ENCODE measurements around the gene HMCN1.

Gene HMCN1

GRCh38 chr1:185696422-185697150, 37.6 kb upstream of the HMCN1 start:
- no peak for DNase-seq (ENCODE audit: low read depth, low spot score)
- no peak overlapping the region for H3K4me3 ChIP-seq (ENCODE audit: insufficient read length, low read depth)
- H3K9me3 ChIP-seq (ENCODE audit: insufficient read depth, low read length): no peaks in the 10 kb centered on the region

GRCh38 chr1:185699874-185700273, 34.3 kb upstream of the HMCN1 start:
- no peaks in the 10 kb centered on the region for H3K9me3 ChIP-seq (ENCODE audit: insufficient read depth, low read length)
- no peaks in the 10 kb centered on the region for H3K4me1 ChIP-seq (ENCODE audit: insufficient read depth, insufficient read length)
- H3K4me3 ChIP-seq (ENCODE audit: insufficient read length, low read depth): no peak overlapping the region
- H3K36me3 ChIP-seq (ENCODE audit: insufficient read depth, insufficient read length, low read length): no peaks in the 10 kb centered on the region
- TF ChIP-seq SUZ12 (IDR thresholded peaks at IDR 0.05; ENCODE audit: extremely low read depth, insufficient read depth, insufficient read length) (no peak), ZNF274 (IDR thresholded peaks at IDR 0.05; ENCODE audit: low read depth, low read length) (no peak; the same call in 1 of the 2 replicates)
- DNase-seq (ENCODE audit: low read depth, low spot score): peak; percentile 70
- H3K27me3 ChIP-seq (ENCODE audit: insufficient read depth, insufficient read length): no peaks in the 10 kb centered on the region
- H3K9ac ChIP-seq (ENCODE audit: insufficient read length, low read depth): no peak overlapping the region

More at GRCh38 chr1:185696422-185697150, 37.6 kb upstream of the HMCN1 start:
- no peak for TF ChIP-seq YY1 (IDR thresholded peaks at IDR 0.05; ENCODE audit: insufficient read depth, insufficient read length)
- no peak for TF ChIP-seq SUZ12 (IDR thresholded peaks at IDR 0.05; ENCODE audit: extremely low read depth, insufficient read depth, insufficient read length)
- TF ChIP-seq ZNF274 (IDR thresholded peaks at IDR 0.05; ENCODE audit: low read depth, low read length): no peak
- H3K36me3 ChIP-seq (ENCODE audit: insufficient read depth, insufficient read length, low read length): no peaks in the 10 kb centered on the region
- no peaks in the 10 kb centered on the region for H3K4me1 ChIP-seq (ENCODE audit: insufficient read depth, insufficient read length)
- no peaks in the 10 kb centered on the region for H3K27me3 ChIP-seq (ENCODE audit: insufficient read depth, insufficient read length)
- no peak overlapping the region for H3K9ac ChIP-seq (ENCODE audit: insufficient read length, low read depth)

GRCh38 chr1:185701650-185702049, 32.5 kb upstream of the HMCN1 start:
- Histone ChIP-seq H3K9me3 (ENCODE audit: insufficient read depth, low read length) (no peaks in the 10 kb centered on the region), H3K27me3 (ENCODE audit: insufficient read depth, insufficient read length) (no peaks in the 10 kb centered on the region), H3K4me1 (ENCODE audit: insufficient read depth, insufficient read length) (no peaks in the 10 kb centered on the region), H3K36me3 (ENCODE audit: insufficient read depth, insufficient read length, low read length) (no peaks in the 10 kb centered on the region), H3K4me3 (ENCODE audit: insufficient read length, low read depth) (no peak overlapping the region), H3K9ac (ENCODE audit: insufficient read length, low read depth) (no peak overlapping the region)
- TF ChIP-seq SUZ12 (IDR thresholded peaks at IDR 0.05; ENCODE audit: extremely low read depth, insufficient read depth, insufficient read length) (no peak), YY1 (IDR thresholded peaks at IDR 0.05; ENCODE audit: insufficient read depth, insufficient read length) (no peak), ZNF274 (IDR thresholded peaks at IDR 0.05; ENCODE audit: low read depth, low read length) (no peak)
- DNase-seq (ENCODE audit: low read depth, low spot score): no peak

- no peak for TF ChIP-seq YY1 (IDR thresholded peaks at IDR 0.05; ENCODE audit: insufficient read depth, insufficient read length)
- TF ChIP-seq SUZ12 (IDR thresholded peaks at IDR 0.05; ENCODE audit: extremely low read depth, insufficient read depth, insufficient read length): no peak
- TF ChIP-seq ZNF274 (IDR thresholded peaks at IDR 0.05; ENCODE audit: low read depth, low read length): no peak
- no peak overlapping the region for H3K4me3 ChIP-seq (ENCODE audit: insufficient read length, low read depth)
- no peaks in the 10 kb centered on the region for H3K36me3 ChIP-seq (ENCODE audit: insufficient read depth, insufficient read length, low read length)
- peaks cover 7% of the 10 kb centered on the region; the same call in 1 of the 2 replicates for H3K9me3 ChIP-seq (ENCODE audit: insufficient read depth, low read length)
- no peaks in the 10 kb centered on the region for H3K4me1 ChIP-seq (ENCODE audit: insufficient read depth, insufficient read length)
- H3K9ac ChIP-seq (ENCODE audit: insufficient read length, low read depth): no peak overlapping the region
- DNase-seq (ENCODE audit: low read depth, low spot score): no peak
- H3K27me3 ChIP-seq (ENCODE audit: insufficient read depth, insufficient read length): no peaks in the 10 kb centered on the region
Measured at GRCh38 chr1:185704181-185704580, 30.0 kb upstream of the HMCN1 start.

- DNase-seq (ENCODE audit: low read depth, low spot score): no peak
- no peak for TF ChIP-seq SUZ12 (IDR thresholded peaks at IDR 0.05; ENCODE audit: extremely low read depth, insufficient read depth, insufficient read length)
- no peak overlapping the region for H3K9ac ChIP-seq (ENCODE audit: insufficient read length, low read depth)
Measured at GRCh38 chr1:185716095-185716494, 18.1 kb upstream of the HMCN1 start.

GRCh38 chr1:185719021-185719420, 15.2 kb upstream of the HMCN1 start:
- no peak for DNase-seq (ENCODE audit: low read depth, low spot score)
- H3K9ac ChIP-seq (ENCODE audit: insufficient read length, low read depth): no peak overlapping the region
- TF ChIP-seq SUZ12 (IDR thresholded peaks at IDR 0.05; ENCODE audit: extremely low read depth, insufficient read depth, insufficient read length) (no peak), ZNF274 (IDR thresholded peaks at IDR 0.05; ENCODE audit: low read depth, low read length) (no peak), YY1 (IDR thresholded peaks at IDR 0.05; ENCODE audit: insufficient read depth, insufficient read length) (no peak)
- no peaks in the 10 kb centered on the region for H3K36me3 ChIP-seq (ENCODE audit: insufficient read depth, insufficient read length, low read length)
- no peaks in the 10 kb centered on the region for H3K27me3 ChIP-seq (ENCODE audit: insufficient read depth, insufficient read length)
- H3K9me3 ChIP-seq (ENCODE audit: insufficient read depth, low read length): no peaks in the 10 kb centered on the region
- no peaks in the 10 kb centered on the region for H3K4me1 ChIP-seq (ENCODE audit: insufficient read depth, insufficient read length)
- H3K4me3 ChIP-seq (ENCODE audit: insufficient read length, low read depth): no peak overlapping the region

More at GRCh38 chr1:185716095-185716494, 18.1 kb upstream of the HMCN1 start:
- Histone ChIP-seq H3K4me3 (ENCODE audit: insufficient read length, low read depth) (no peak overlapping the region), H3K4me1 (ENCODE audit: insufficient read depth, insufficient read length) (no peaks in the 10 kb centered on the region), H3K9me3 (ENCODE audit: insufficient read depth, low read length) (no peaks in the 10 kb centered on the region), H3K36me3 (ENCODE audit: insufficient read depth, insufficient read length, low read length) (no peaks in the 10 kb centered on the region), H3K27me3 (ENCODE audit: insufficient read depth, insufficient read length) (no peaks in the 10 kb centered on the region)

- TF ChIP-seq SUZ12 (IDR thresholded peaks at IDR 0.05; ENCODE audit: extremely low read depth, insufficient read depth, insufficient read length) (no peak), ZNF274 (IDR thresholded peaks at IDR 0.05; ENCODE audit: low read depth, low read length) (no peak)
- H3K9me3 ChIP-seq (ENCODE audit: insufficient read depth, low read length): no peaks in the 10 kb centered on the region
- no peaks in the 10 kb centered on the region for H3K27me3 ChIP-seq (ENCODE audit: insufficient read depth, insufficient read length)
- peak; percentile 30 for DNase-seq (ENCODE audit: low read depth, low spot score)
- H3K9ac ChIP-seq (ENCODE audit: insufficient read length, low read depth): no peak overlapping the region
- H3K4me1 ChIP-seq (ENCODE audit: insufficient read depth, insufficient read length): no peaks in the 10 kb centered on the region
- no peaks in the 10 kb centered on the region for H3K36me3 ChIP-seq (ENCODE audit: insufficient read depth, insufficient read length, low read length)
- no peak overlapping the region for H3K4me3 ChIP-seq (ENCODE audit: insufficient read length, low read depth)
Measured at GRCh38 chr1:185720633-185721272, 13.4 kb upstream of the HMCN1 start.

Data from NT2/D1 (cell line).